Transverse colon (tissue), 4 donors: Measurements from ENCODE around the gene LMO4.

Experiments
- CTCF ChIP-seq, 5 experiments: fragments of 200-600 bp in 3 of 5; fragments of 450-650 bp in 2 of 5; sonication (generic) in 3 of 5; IDR thresholded peaks; 1 replicate in 2 of 5; 2 replicates in 3 of 5; pipeline ENCODE4 v1.5.1; 2016 to 2017; ENCODE audit warnings: antibody characterized with exemption in 5 of 5, inconsistent platforms in 3 of 5, mild to moderate bottlenecking in 2 of 5, moderate library complexity in 1 of 5
- POLR2A ChIP-seq: fragments of 450-650 bp; IDR thresholded peaks from one replicate; pipeline ENCODE4 v1.6.1; 2016; ENCODE audit warnings: antibody characterized with exemption, mild to moderate bottlenecking, moderate library complexity
- POLR2AphosphoS5 ChIP-seq, 3 donors: sonication (generic); formaldehyde crosslinking; IDR thresholded peaks; one replicate each; pipeline ENCODE4 v1.6.1; 2016; ENCODE audit warnings: antibody characterized with exemption in 3 of 3

GRCh38 chr1:87389546-87389945, 60.9 kb downstream of the LMO4 start:
- TF ChIP-seq CTCF (IDR thresholded peaks at IDR 0.05) (no peak), POLR2AphosphoS5 (IDR thresholded peaks at IDR 0.05) (no peak), POLR2A (no peak)
